CD8-positive, alpha-beta memory T cell (primary cell): ENCODE data around the gene SPAM1. TPM values are rescaled to one million over a fixed set of nuclear protein-coding genes. Genes with fewer than 3 reads are reported as not detected.

Source experiments
- CTCF ChIA-PET: fragments of 350-600 bp; sonication (Branson Sonifier 250); formaldehyde crosslinking; loops from one replicate; lab custom pipeline; 2021; ENCODE audit warnings: antibody characterized with exemption; lab: Charles Lee
- POLR2A ChIA-PET: fragments of 350-600 bp; sonication (Branson Sonifier 250); formaldehyde crosslinking; loops from one replicate; lab custom pipeline; 2021; ENCODE audit warnings: antibody characterized with exemption; lab: Charles Lee
- DNase-seq, 5 donors: peaks; one replicate each; pipeline versions ENCODE4 v3.0.0 to v3.0.0-alpha.2; 2020 to 2022; ENCODE audit warnings: mixed read lengths in 1 of 5
- H3K27ac ChIP-seq: one replicate; pipeline ENCODE4 v1.7.0; 2013; ENCODE audit warnings: low read depth, mild to moderate bottlenecking, low read length, moderate library complexity
- H3K27me3 ChIP-seq: 2 replicates; pipeline ENCODE4 v1.7.0; 2013; ENCODE audit warnings: low read length, mild to moderate bottlenecking; ENCODE audit not compliant: insufficient read depth, poor library complexity, severe bottlenecking
- H3K36me3 ChIP-seq: 2 replicates; pipeline ENCODE4 v1.7.0; 2013; ENCODE audit warnings: mild to moderate bottlenecking, low read length, moderate library complexity; ENCODE audit not compliant: insufficient read depth
- H3K4me1 ChIP-seq: 2 replicates; pipeline ENCODE4 v1.7.0; 2013; ENCODE audit warnings: mild to moderate bottlenecking, low read length, moderate library complexity; ENCODE audit not compliant: insufficient read depth
- H3K4me3 ChIP-seq: 2 replicates; pipeline ENCODE4 v1.7.0; 2013; ENCODE audit warnings: mild to moderate bottlenecking, low read length
- H3K9me3 ChIP-seq: 2 replicates; pipeline ENCODE4 v1.7.0; 2013; ENCODE audit warnings: mild to moderate bottlenecking, low read length
- H3K27ac Mint-ChIP-seq, 8 donors: one replicate each; pipeline ENCODE4 v1.8.0; 2020 to 2021; ENCODE audit warnings: mixed read lengths in 8 of 8, mild to moderate bottlenecking in 6 of 8, inconsistent platforms in 3 of 8, moderate library complexity in 3 of 8
- H3K27me3 Mint-ChIP-seq, 2 donors: one replicate each; pipeline ENCODE4 v1.8.0; 2020 to 2021; ENCODE audit warnings: mixed read lengths in 2 of 2, mild to moderate bottlenecking in 1 of 2, moderate library complexity in 1 of 2
- H3K36me3 Mint-ChIP-seq, 3 donors: one replicate each; pipeline ENCODE4 v1.8.0; 2020 to 2021; ENCODE audit warnings: mixed read lengths in 3 of 3, inconsistent platforms in 1 of 3, mild to moderate bottlenecking in 1 of 3
- H3K4me1 Mint-ChIP-seq, 3 donors: one replicate each; pipeline ENCODE4 v1.8.0; 2020 to 2021; ENCODE audit warnings: mixed read lengths in 3 of 3, inconsistent platforms in 1 of 3, mild to moderate bottlenecking in 1 of 3
- H3K4me3 Mint-ChIP-seq, 7 donors: one replicate each; pipeline ENCODE4 v1.8.0; 2020 to 2021; ENCODE audit warnings: mixed read lengths in 7 of 7, mild to moderate bottlenecking in 6 of 7, moderate library complexity in 4 of 7, inconsistent platforms in 2 of 7
- H3K9me3 Mint-ChIP-seq, 5 donors: one replicate each; pipeline ENCODE4 v1.8.0; 2020 to 2022; ENCODE audit warnings: mixed read lengths in 5 of 5, mild to moderate bottlenecking in 3 of 5, moderate library complexity in 2 of 5, inconsistent platforms in 1 of 5
- polyA plus RNA-seq: library from polyadenylated mRNA; unstranded; fragments of 300-500 nt; fragmentation: Illumina TruSeq; gene quantifications from one replicate; pipeline ENCODE4 v1.2.3, GENCODE V29; 2021
- total RNA-seq, 2 experiments: library from RNA; stranded (reverse); gene quantifications; one replicate each; pipeline ENCODE4 v1.2.3, GENCODE V29; 2021

SPAM1 gene
- total and polyA plus RNA-seq, 3 experiments from 2014 or later, result not detected

GRCh38 chr7:123966936-123967335 is 41.9 kb downstream of the SPAM1 start:
- ChIA-PET CTCF (interaction anchor here (1.6 kb wide), 1 partner anchor 21 kb away, joined by 3 read pairs; no protein-coding TSS in a partner anchor), POLR2A (no interaction called here)
- H3K4me1 Mint-ChIP-seq, result no peaks in the 10 kb centered on the region
- no peak overlapping the region for H3K27ac Mint-ChIP-seq
- H3K36me3 Mint-ChIP-seq, result no peaks in the 10 kb centered on the region
- Histone ChIP-seq H3K4me3 (no peak overlapping the region), H3K36me3 (no peaks in the 10 kb centered on the region), H3K9me3 (no peaks in the 10 kb centered on the region), H3K4me1 (no peaks in the 10 kb centered on the region), H3K27ac (no peak overlapping the region), H3K27me3 (no peaks in the 10 kb centered on the region)
- peaks cover 0 to 6% (median 0%) of the 10 kb centered on the region in 5 donors for H3K9me3 Mint-ChIP-seq
- H3K4me3 Mint-ChIP-seq, result no peak overlapping the region
- DNase-seq, result no peak
- peaks cover 0 to 1% of the 10 kb centered on the region in 2 donors for H3K27me3 Mint-ChIP-seq

GRCh38 chr7:123972045-123972444 is 47.0 kb downstream of the SPAM1 start:
- no peak overlapping the region for H3K4me3 ChIP-seq
- H3K27ac Mint-ChIP-seq, result no peak overlapping the region
- ChIA-PET POLR2A (no interaction called here), CTCF (no interaction called here)
- no peak for DNase-seq
- H3K27me3 Mint-ChIP-seq, result no peaks in the 10 kb centered on the region
- H3K9me3 ChIP-seq, result no peaks in the 10 kb centered on the region
- no peaks in the 10 kb centered on the region for H3K4me1 ChIP-seq
- H3K36me3 Mint-ChIP-seq, result no peaks in the 10 kb centered on the region
- H3K4me1 Mint-ChIP-seq, result no peaks in the 10 kb centered on the region
- peaks cover 0 to 2% (median 0%) of the 10 kb centered on the region in 5 donors for H3K9me3 Mint-ChIP-seq
- H3K36me3 ChIP-seq, result no peaks in the 10 kb centered on the region
- no peak overlapping the region for H3K27ac ChIP-seq
- no peak overlapping the region for H3K4me3 Mint-ChIP-seq
- H3K27me3 ChIP-seq, result no peaks in the 10 kb centered on the region

GRCh38 chr7:123972831-123973230 is 47.8 kb downstream of the SPAM1 start:
- ChIA-PET POLR2A (no interaction called here), CTCF (no interaction called here)
- peaks cover 0 to 2% (median 0%) of the 10 kb centered on the region in 5 donors for H3K9me3 Mint-ChIP-seq
- H3K27me3 Mint-ChIP-seq, result no peaks in the 10 kb centered on the region
- no peaks in the 10 kb centered on the region for H3K4me1 Mint-ChIP-seq
- H3K27ac Mint-ChIP-seq, result no peak overlapping the region
- Histone ChIP-seq H3K9me3 (no peaks in the 10 kb centered on the region), H3K4me1 (no peaks in the 10 kb centered on the region), H3K27me3 (no peaks in the 10 kb centered on the region), H3K4me3 (no peak overlapping the region), H3K36me3 (no peaks in the 10 kb centered on the region), H3K27ac (no peak overlapping the region)
- no peak overlapping the region for H3K4me3 Mint-ChIP-seq
- no peaks in the 10 kb centered on the region for H3K36me3 Mint-ChIP-seq
- no peak for DNase-seq

GRCh38 chr7:123974326-123974908 is 49.4 kb downstream of the SPAM1 start:
- Histone ChIP-seq H3K4me3 (no peak overlapping the region), H3K4me1 (no peaks in the 10 kb centered on the region), H3K27me3 (no peaks in the 10 kb centered on the region), H3K36me3 (no peaks in the 10 kb centered on the region), H3K27ac (no peak overlapping the region), H3K9me3 (no peaks in the 10 kb centered on the region)
- no peak for DNase-seq
- H3K36me3 Mint-ChIP-seq, result no peaks in the 10 kb centered on the region
- ChIA-PET CTCF (no interaction called here), POLR2A (no interaction called here)
- H3K4me3 Mint-ChIP-seq, result no peak overlapping the region
- H3K9me3 Mint-ChIP-seq, result peaks cover 0 to 2% (median 0%) of the 10 kb centered on the region in 5 donors
- H3K27me3 Mint-ChIP-seq, result no peaks in the 10 kb centered on the region
- H3K4me1 Mint-ChIP-seq, result no peaks in the 10 kb centered on the region
- no peak overlapping the region for H3K27ac Mint-ChIP-seq

- CTCF ChIA-PET, result no interaction called here
- Mint-ChIP-seq H3K4me3 (no peak overlapping the region), H3K27me3 (no peaks in the 10 kb centered on the region), H3K9me3 (peaks cover 0 to 2% (median 0%) of the 10 kb centered on the region in 5 donors), H3K4me1 (no peaks in the 10 kb centered on the region), H3K36me3 (no peaks in the 10 kb centered on the region), H3K27ac (no peak overlapping the region)
- no peaks in the 10 kb centered on the region for H3K9me3 ChIP-seq
- no peak for DNase-seq
- H3K27me3 ChIP-seq, result no peaks in the 10 kb centered on the region
- no peaks in the 10 kb centered on the region for H3K4me1 ChIP-seq
- no peak overlapping the region for H3K4me3 ChIP-seq
- no peaks in the 10 kb centered on the region for H3K36me3 ChIP-seq
- H3K27ac ChIP-seq, result no peak overlapping the region
- POLR2A ChIA-PET, result no interaction called here
These were observed 50.0 kb downstream of the SPAM1 start for GRCh38 chr7:123975084-123975483.

- DNase-seq, result no peak
- ChIA-PET CTCF (no interaction called here), POLR2A (no interaction called here)
- Mint-ChIP-seq H3K4me3 (no peak overlapping the region), H3K27ac (no peak overlapping the region), H3K27me3 (no peaks in the 10 kb centered on the region), H3K4me1 (no peaks in the 10 kb centered on the region), H3K36me3 (no peaks in the 10 kb centered on the region), H3K9me3 (peaks cover 0 to 5% (median 1%) of the 10 kb centered on the region in 5 donors)
- H3K27me3 ChIP-seq, result no peaks in the 10 kb centered on the region
- no peaks in the 10 kb centered on the region for H3K36me3 ChIP-seq
- no peaks in the 10 kb centered on the region for H3K4me1 ChIP-seq
- no peak overlapping the region for H3K27ac ChIP-seq
- H3K9me3 ChIP-seq, result no peaks in the 10 kb centered on the region
- no peak overlapping the region for H3K4me3 ChIP-seq
These were observed 52.0 kb downstream of the SPAM1 start for GRCh38 chr7:123977081-123977480.

- ChIA-PET POLR2A (no interaction called here), CTCF (no interaction called here)
- H3K4me3 Mint-ChIP-seq, result no peak overlapping the region
- DNase-seq, result no peak
- H3K27ac Mint-ChIP-seq, result no peak overlapping the region
- Histone ChIP-seq H3K36me3 (no peaks in the 10 kb centered on the region), H3K9me3 (no peaks in the 10 kb centered on the region), H3K27ac (no peak overlapping the region), H3K27me3 (no peaks in the 10 kb centered on the region), H3K4me3 (no peak overlapping the region), H3K4me1 (no peaks in the 10 kb centered on the region)
- no peaks in the 10 kb centered on the region for H3K4me1 Mint-ChIP-seq
- no peaks in the 10 kb centered on the region for H3K36me3 Mint-ChIP-seq
- peaks cover 0 to 10% (median 0%) of the 10 kb centered on the region in 5 donors for H3K9me3 Mint-ChIP-seq
- H3K27me3 Mint-ChIP-seq, result no peaks in the 10 kb centered on the region
These were observed 54.8 kb downstream of the SPAM1 start for GRCh38 chr7:123979876-123980275.

- Histone ChIP-seq H3K4me1 (no peaks in the 10 kb centered on the region), H3K27ac (no peak overlapping the region), H3K36me3 (no peaks in the 10 kb centered on the region), H3K4me3 (no peak overlapping the region), H3K9me3 (no peaks in the 10 kb centered on the region), H3K27me3 (no peaks in the 10 kb centered on the region)
- Mint-ChIP-seq H3K9me3 (peaks cover 0 to 7% (median 0%) of the 10 kb centered on the region in 5 donors), H3K36me3 (no peaks in the 10 kb centered on the region), H3K27me3 (peaks cover 0 to 7% of the 10 kb centered on the region in 2 donors), H3K27ac (no peak overlapping the region), H3K4me1 (no peaks in the 10 kb centered on the region), H3K4me3 (no peak overlapping the region)
- ChIA-PET POLR2A (no interaction called here), CTCF (no interaction called here)
- no peak for DNase-seq
These were observed 62.4 kb downstream of the SPAM1 start for GRCh38 chr7:123987445-123987844.
